Stimulated activated CD4-positive, alpha-beta T cell treated with anti-CD3 and anti-CD28 coated beads, Interleukin-4, amount 100 ng/mL, for 1 hour (primary cell): ENCODE data around the gene VLDLR.
"Not testable (repeated sequence)": the region's sequence is repeated elsewhere in the genome, so short reads cannot be mapped to it uniquely, and the experiment has no call there.

Experiments used
- DNase-seq: peaks from one replicate; pipeline ENCODE4 v3.0.0-alpha.2; 2020

VLDLR gene

DNA sequence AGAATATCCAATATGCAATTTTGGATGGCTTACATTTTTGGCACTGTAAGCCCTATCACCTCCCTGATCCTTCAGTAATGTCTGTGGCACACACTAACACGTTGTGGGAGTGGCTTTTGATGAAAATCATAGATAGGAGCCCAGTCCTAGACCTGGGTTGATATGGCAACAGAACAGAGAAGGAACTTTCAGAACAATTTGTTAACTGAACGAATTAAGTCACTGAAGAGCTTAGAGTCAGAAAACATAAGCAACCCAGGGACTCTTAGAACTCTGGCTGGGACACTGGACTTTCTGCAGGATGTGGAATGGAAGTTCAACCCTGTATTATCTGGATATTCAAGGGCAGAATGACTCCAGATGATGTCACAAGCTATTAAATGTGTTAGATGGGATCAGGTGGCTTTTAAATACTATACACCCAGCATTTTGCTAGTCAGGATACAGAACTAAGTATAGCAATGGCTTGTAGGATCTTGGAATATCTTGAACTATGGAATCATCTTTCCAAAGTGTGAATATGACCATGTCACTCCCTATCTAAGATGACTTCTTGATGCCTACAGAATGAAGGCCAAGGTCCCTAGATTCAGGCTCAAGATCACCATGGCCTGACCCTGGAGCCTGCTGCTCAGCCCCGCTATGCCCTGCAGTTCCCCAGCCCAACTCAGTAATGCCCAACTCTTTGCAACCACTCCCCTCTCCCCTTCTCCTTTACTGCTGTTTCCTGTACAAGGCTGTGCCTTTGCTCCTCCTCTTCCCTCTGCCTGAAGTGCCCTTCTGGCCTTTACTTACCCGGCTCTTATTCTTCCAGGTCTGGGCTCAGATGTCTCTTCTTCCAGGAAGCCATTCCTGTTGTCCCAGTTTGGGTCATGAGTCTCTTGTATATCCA lies 42.8 kb downstream of the VLDLR start:
- no peak for DNase-seq

DNA sequence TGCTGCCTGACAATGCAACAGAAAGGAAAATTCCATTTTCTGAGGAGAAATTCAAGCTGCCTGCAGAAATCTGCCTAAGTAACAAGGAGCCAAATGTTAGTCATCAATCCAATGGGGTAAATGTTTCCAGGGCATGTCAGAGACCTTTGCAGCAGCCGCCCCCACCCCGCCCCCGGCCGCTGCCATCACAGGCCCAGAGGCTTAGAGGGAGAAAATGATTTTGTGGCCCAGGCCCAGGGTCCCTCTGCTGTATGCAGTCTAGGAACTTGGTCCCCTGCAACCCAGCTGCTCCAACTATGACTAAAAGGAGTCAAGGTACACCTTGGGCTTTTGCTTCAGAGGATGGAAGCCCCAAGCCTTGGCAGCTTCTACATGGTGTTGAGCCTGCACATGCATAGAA lies 45.0 kb downstream of the VLDLR start:
- DNase-seq, result no peak

DNA sequence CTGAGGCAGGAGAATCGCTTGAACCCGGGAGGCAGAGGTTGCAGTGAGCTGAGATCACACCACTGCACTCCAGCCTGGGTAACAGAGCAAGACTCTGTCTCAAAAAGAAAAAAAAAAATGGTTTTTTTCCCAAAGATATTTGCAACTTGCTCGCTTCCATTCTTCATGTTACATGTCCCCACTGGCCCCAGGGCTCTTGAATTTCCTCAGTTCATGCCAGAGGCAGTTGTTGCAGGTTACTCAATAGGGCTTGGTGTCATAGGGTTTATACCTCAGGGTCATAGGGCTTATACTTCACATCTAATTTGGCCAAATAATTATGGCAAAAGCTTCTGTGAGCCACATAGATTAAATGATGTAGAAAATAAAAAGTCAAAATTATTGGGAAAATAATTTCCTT lies 51.6 kb downstream of the VLDLR start:
- no peak for DNase-seq

DNA sequence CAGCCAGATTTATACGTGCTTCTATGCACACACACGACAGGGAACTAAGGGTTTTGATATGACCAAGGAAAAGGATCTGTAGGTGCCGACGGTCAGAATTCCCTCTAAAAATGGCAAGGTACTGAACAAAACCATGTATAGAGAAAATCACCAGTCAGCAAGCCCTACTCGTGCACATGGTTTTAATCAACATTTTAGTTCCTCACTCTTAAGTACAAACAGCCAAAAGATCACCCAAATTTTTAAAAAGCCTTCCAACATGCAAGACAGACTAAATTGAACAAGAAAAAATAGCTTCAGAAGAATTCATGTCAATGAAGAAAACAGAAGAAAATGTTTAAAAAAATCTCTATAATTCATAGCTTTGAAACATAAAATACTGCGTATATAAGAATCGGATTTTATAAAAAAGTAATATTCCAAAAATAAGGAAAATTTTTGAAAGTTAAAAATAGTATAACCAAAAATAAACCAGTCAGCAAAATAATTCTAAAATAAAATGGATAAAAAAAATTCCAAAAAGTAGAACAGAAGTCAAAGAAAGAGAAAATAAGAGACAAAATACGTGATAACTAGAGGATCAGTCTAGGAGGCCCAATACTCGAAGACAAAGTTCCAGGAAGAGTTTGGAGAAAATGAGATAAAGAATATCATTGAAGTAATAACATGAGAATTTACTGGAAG lies 52.7 kb downstream of the VLDLR start:
- no peak for DNase-seq

DNA sequence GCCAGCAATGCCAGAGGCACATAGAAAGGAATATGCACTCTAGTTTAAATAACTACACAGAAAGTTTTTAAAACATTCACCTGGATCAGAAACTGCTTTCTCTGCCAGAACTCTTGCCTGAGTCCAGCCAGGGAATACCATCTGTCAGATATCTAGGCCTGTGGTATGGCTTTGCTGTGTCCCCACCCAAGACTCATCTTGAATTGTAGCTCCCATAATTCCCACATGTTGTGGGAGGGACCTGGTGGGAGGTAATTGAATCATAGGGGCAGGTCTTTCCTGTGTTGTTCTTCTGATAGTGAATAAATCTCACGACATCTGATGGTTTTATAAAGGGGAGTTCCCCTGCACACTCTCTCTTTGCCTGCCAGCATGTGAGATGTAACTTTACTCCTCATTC lies 54.2 kb downstream of the VLDLR start:
- DNase-seq, result no peak

DNA sequence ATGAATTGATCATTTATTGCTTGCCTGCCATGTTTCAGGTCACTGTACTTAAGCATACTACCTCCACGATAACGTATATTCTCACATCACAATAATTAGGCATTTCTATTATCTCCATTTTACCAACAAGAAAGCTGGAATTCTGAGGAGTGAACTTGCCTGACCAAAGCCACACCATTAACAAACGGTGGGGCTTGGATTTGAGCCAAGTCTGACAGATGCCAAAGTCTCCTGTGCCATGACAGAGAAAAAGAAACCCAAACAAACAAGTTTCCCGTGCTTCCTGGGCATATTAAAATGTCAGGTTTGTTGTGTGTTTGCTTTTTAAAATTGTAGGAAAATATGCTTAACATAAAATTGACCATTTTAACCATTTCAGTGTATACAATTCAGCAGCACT lies 54.9 kb downstream of the VLDLR start:
- no peak for DNase-seq

DNA sequence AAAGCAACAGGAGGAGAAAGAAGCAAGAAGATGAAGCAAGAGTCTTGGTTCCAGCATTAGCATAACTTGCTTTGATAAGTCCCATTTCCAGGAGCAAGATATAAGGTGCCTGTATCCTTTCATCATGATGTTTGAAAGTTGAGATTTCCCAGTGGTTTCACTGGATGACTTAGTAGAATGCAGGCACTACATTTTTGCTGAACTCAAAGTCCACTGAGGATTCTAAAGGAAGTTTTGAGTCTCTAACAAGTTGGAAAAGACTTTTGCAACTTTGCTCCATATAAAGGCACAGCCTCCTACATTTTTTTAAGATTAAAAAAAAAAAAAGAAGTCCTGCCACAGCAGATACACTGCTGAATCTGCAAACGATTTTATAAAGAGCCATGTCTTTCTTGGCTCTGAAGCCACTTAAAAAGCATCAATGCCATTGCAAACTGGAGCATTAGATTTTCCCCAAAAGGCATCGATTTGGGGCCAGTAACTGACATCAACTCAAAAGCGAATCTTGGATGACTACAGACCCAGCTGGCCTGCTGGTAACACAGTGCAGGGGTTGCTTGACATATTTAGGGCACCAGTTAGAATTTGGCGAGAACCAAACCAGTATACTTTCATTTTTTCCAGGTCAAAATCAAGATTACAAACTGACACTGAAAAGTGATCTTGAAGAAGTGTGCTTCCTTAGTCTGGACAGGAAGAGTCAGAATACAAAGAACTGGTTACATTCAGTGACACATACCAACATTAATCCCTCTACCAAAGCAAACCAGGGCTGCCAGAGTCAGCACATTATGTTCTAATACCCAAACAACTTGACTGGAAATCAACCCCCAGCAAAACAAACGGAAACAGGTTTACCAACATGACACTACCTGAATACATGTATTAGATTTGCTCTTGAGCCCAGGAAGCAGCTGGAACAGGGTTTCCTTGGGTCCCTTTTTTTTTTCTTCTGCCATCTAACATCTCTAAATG lies 56.6 kb downstream of the VLDLR start:
- DNase-seq, result no peak

DNA sequence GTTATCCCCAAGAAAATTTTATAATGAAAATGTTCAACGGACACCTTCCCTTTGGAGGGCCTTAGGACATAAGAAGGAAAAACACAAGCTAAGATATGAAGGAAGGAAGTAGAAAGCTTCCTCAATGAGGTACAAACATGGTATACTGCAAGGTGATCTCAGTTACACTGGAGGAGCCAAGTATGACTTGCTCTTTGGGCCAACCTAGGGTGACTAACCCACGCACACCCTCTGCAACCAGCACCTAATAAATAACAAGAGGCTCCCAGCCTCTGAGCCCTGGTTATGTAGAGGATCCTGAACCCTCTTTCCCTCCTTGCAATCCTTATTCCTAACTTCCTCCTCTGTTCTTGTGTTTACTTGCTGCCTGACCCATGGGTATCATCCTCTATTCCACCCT lies 57.4 kb downstream of the VLDLR start:
- DNase-seq, result no peak

DNA sequence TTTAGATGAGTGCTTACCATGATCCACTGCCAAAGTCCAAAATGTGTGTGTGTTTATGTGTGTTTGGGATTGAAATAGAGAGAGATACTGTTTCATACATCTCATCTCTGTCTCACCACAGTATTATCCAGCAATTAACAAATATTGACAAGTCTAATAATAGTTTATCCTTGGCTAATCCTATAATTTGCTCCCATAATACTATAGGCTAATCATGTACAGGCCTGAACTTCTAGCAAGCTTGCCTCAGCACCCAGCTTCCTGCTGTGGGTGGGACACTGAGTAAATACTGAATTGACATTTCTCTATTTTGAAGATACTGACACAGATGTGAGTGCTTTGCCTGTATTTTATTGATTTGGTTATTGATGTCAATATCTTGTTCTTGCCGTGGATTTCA lies 60.4 kb downstream of the VLDLR start:
- no peak for DNase-seq

DNA sequence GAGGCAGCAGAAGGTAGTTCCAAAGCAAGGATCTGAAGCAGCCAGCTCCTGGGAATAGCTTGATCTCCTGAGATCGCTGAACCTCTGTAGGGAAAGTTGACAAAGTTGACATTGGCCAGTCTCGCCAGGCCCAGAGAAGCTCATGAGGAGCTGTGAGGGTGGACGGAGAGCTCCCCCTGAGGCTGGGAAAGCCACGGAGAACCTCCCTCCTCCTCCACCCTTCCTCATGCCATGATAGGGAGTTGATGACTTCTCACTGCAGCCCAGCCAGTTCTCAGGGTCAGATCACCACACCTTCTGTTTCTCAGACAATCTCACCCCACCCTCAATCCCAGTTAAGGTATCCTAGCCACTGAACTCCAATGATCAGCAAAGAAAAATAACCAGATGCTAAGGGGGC lies 65.3 kb downstream of the VLDLR start:
- DNase-seq, result no peak

DNA sequence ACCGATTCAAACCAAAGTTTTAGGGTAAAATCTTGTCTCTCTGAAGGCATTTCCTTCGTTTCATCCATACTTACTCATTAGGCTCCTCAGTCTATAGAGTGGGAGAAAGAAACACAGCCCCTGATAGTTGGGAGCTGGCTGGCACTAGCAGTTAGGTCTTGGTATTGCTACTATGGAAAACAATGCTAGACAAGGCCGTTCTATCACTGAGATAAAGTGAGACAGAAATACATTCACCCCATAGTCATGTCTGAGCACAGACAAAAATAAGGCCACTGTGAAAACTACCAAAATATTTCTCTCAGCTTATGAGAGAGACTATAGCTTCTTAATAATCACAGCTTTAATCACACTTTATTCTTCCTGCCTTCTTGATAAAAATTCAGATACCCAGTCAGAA lies 67.0 kb downstream of the VLDLR start:
- no peak for DNase-seq

DNA sequence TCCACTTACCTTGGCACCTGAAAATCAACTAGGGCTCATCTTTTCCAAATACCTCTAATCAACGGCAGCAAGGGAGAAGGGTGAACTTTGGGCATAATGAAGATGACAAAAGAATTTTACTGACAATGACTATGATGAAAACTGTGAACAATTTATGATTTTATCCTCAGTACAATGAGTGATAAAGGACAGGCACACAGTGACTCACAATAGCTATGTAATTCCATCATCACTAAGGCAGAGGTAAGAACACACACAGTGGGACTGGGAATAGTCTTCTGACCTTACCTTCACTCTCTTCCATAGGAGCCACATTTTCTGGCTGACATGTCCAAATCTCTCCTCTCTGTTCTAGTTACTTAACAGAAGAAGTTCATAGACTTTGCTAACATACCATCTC lies 69.6 kb downstream of the VLDLR start:
- no peak for DNase-seq

DNA sequence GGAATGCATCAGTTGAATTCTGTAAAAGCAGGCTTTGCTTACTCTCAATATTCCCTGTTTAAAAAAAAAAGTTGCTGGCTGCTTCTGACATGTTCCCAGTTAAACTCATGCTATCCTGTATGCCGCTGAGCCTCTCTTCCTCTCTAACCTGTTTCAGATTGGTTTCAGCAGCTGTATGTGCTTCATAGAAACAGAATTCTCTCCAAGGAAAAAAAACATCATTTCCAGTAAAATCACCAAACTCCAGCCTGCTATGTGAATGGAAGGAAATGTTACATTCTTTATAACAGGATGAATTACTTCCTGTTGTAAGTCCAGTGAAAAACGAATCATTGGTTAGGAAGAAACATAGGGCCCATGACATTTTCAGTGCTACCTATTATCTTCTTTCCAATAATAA lies 70.0 kb downstream of the VLDLR start:
- no peak for DNase-seq

DNA sequence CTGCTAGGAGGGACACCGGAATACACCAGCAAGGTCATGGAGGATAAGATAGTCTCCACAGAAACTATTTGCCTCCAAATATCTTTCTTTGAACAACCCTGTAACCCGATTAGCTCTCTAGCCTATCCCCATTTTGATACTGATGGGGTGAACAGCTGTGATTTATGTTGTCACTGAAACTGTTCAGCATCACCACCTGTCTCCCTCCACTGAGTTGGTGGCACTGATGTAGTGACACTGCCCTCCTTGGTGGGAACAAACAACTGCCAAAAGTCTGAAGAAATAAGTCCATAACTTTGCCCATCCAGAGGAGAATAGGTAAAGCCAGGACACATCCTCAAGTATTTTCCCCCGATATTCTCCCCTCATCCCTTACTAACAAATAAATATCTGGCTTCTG lies 71.5 kb downstream of the VLDLR start:
- DNase-seq, result no peak

DNA sequence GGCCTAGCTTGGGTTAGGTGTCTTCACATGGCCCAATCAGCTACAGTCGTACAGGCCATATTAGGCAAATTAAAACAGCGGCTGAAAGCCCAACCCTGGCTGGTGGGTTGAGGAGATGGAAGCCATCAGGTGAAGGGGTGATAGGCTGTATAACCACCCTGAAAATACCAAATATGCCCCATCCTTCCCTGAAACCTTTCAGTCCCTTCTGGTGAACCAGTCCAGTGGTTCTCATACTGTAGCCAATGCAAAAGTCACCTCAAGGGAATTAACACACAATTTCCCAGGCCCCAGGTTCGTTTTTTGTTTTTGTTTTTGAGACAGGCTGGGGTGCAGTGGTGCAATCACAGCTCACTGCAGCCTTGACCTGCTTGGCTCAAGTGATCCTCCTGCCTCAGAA lies 75.9 kb downstream of the VLDLR start:
- no peak for DNase-seq

DNA sequence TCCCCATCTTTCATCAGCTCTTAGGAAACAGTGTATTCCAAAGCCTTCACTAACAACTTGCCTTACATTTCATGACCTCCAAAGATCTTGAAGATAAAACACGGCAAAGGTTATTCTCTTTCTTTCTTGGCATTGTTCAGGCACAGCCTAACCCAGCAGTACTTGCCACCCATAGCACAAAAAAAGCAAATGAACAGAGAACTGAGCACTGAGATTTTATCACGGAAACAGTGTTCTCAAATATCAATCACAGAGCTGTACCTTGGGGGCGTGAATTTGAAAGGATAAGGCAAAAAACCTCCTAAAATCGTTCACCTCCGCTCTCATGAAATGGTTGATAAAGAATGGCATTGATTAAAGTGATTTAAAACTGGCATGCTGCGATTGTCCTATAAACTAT lies 78.8 kb downstream of the VLDLR start:
- no peak for DNase-seq

DNA sequence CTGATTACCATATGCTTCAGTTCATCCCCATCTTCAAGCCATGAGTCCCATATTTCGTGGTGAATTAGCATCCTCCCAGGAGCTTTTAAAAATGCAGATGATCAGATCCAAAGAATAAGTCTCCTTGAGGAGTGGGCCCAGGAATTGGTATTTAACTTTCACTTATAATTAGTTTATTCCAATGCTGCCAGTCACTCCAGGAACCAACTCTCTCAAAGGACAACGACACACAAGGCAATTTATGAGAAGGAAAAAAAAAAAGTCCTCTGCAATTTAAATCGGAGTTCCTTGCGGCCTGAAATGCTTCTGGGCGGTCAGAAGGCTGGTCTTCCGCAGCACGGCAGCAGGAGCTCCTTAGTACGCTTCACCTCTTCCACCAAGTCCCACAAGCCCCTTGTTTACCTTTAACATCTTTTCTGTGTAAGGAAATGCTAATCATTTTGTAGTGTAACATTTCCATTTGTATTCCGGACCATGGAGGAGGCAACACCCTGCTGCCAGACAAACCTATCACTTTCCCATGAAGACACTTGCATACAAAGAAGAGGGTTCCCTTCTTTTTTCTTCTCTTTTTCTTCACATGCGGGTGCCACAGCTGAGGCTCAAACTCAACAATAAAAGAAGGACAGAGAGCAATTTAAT lies 79.4 kb downstream of the VLDLR start:
- DNase-seq, result no peak

DNA sequence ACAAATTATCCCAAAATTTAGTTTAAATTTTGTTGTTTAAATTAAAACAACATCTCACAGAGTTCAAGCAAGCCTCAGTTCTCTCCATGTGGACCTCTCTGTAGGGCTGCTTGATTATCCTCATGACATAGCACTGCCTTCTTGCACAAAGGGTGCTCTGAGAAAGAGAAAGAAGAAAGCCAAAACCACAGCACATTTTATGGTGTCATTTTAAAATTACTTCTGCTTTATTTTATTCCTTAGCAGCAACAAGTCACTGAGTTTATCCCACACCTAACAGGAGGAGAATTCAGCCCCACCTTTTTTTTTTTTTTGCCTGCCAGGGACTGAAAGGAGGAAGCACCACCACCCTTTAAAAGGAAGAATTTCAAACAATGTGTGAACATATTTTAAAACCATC lies 82.9 kb downstream of the VLDLR start:
- DNase-seq, result no peak

DNA sequence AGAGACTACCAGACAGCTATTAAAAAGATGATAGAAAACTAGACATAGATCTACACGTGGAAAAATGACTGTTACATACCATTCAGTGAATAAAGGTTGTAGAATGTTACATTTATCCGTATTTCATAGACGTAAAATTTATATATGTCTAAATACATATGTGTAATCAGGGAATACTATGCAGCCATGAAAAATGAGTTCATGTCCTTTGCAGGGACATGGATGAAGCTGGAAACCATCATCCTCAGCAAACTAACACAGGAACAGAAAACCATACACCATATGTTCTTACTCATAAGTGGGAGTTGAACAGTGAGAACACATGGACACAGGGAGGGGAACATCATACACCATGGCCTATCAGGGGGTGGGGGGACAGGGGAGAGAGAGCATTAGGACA lies 85.7 kb downstream of the VLDLR start:
- not testable (repeated sequence) for DNase-seq
